Thyroid gland (tissue), 4 donors: ENCODE measurements around the gene NDUFB3. TPM values are rescaled to one million over a fixed set of nuclear protein-coding genes. Genes with fewer than 3 reads are reported as not detected.
"Not testable (repeated sequence)": the region's sequence is repeated elsewhere in the genome, so short reads cannot be mapped to it uniquely, and the experiment has no call there.

ENCODE experiments used
- DNase-seq, 2 donors: peaks; one replicate each; pipeline ENCODE4 v3.0.0-alpha.2; 2019
- H3K27ac ChIP-seq, 3 donors: fragments of 200-600 bp; sonication (generic); 1 replicate in 2 of 3; 2 replicates in 1 of 3; pipeline ENCODE4 v1.5.1; 2016 to 2019; ENCODE audit warnings: mild to moderate bottlenecking in 1 of 3, moderate library complexity in 1 of 3
- H3K27me3 ChIP-seq: fragments of 200-600 bp; sonication (generic); one replicate; pipeline ENCODE4 v1.5.1; 2019
- H3K36me3 ChIP-seq, 2 donors: fragments of 200-600 bp; sonication (generic); one replicate each; pipeline ENCODE4 v1.5.1; 2016 to 2019
- H3K4me1 ChIP-seq, 2 donors: fragments of 200-600 bp; sonication (generic); one replicate each; pipeline ENCODE4 v1.5.1; 2017 to 2019
- H3K4me3 ChIP-seq, 3 donors: fragments of 200-600 bp; sonication (generic); replicated peaks in 1 of 3; 1 replicate in 2 of 3; 2 replicates in 1 of 3; pipeline ENCODE4 v1.5.1; 2016; ENCODE audit warnings: mild to moderate bottlenecking in 1 of 3
- H3K9me3 ChIP-seq: fragments of 200-600 bp; sonication (generic); one replicate; pipeline ENCODE4 v1.5.1; 2017
- POLR2A ChIP-seq, 2 donors: fragments of 450-650 bp; IDR thresholded peaks; one replicate each; pipeline ENCODE4 v1.6.1; 2017; ENCODE audit warnings: antibody characterized with exemption in 2 of 2, mild to moderate bottlenecking in 2 of 2, moderate library complexity in 1 of 2
- WGBS, 2 donors: methylation state at CpG; one replicate each; pipeline ENCODE4 v1.1.5; 2017; 5-methylcytosine and 5-hydroxymethylcytosine counted together
- intact Hi-C: fragments of 100-400 bp; cut with DNase I; formaldehyde crosslinking; loops from one replicate; pipeline ENCODE4 v1.15.1; 2023
- total RNA-seq, 4 donors: library from RNA; depleted of rRNA; stranded (reverse); fragments of >200 nt; gene quantifications; one replicate each; pipeline ENCODE4 v1.2.3, GENCODE V29; 2016
- TF ChIP-seq, protein P1 (sequence below), 6 experiments: fragments of 200-600 bp in 3 of 6; fragments of 450-650 bp in 3 of 6; sonication (generic) in 3 of 6; IDR thresholded peaks; one replicate each; pipeline ENCODE4 v1.5.1; 2016 to 2019; ENCODE audit warnings: antibody characterized with exemption in 6 of 6, mild to moderate bottlenecking in 2 of 6, inconsistent platforms in 1 of 6, moderate library complexity in 1 of 6

Gene NDUFB3
- 10 to 100 TPM; 42.4 to 95.2 (median 86.5) TPM for total RNA-seq

DNA sequence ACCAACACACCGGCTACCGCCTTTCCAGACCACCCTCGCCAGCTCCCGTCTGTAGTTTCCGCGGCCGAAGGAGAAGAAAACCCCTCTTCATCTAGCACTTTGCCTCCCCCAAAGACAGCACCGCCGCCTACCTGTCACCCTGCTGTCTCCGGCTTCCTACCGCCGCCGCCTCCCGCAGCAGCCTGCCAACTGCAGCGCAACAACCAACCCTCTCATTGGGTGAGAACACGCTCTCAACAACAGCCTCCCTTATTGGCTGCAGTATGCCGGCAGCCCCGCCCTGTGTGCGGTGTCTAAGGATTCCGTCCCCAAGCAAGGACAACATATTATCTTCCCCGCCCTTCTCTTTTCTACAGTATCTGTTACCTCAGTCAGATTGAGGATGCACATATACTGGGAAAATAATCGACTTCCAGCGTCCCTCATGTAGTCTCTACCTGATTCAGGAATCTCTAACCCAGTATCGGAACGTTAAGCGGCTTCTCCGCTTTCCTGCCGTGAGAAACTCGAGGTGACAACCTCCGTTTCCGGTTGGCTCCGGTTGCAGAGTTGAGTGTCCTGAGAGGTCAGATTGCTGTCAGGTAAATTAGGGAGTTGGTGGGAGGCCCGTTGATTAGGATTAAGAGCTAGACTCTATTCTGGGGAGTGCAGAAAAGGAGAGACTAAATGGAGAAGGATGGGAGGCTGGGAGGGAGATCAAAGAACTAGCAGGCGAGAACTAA lies at the start of gene NDUFB3, which contains the start of gene HYCC2:
TSS of gene NDUFB3 (plus strand) at position 523 of the 722 bp plus-strand sequence. CDS start 6,882 bp downstream, outside the sequence.
TSS of gene HYCC2 (minus strand) at position 193 of the 722 bp plus-strand sequence. CDS start 47,662 bp downstream, outside the sequence.
- Histone ChIP-seq H3K27me3 (no peaks in the 10 kb centered on the region), H3K36me3 (no peaks in the 10 kb centered on the region), H3K9me3 (no peaks in the 10 kb centered on the region), H3K4me1 (peaks cover 23 to 33% of the 10 kb centered on the region in 2 donors), H3K4me3 (peak within 1 kb of the TSS; percentile 36 to 87 (median 38)), H3K27ac (peak within 1 kb of the TSS; percentile 81 to 90 (median 86))
- intact Hi-C loops, result loop anchor here (10.0 kb wide), 2 partner anchors 93 to 357 kb away; no protein-coding TSS in a partner anchor
- TF ChIP-seq, protein P1, sequence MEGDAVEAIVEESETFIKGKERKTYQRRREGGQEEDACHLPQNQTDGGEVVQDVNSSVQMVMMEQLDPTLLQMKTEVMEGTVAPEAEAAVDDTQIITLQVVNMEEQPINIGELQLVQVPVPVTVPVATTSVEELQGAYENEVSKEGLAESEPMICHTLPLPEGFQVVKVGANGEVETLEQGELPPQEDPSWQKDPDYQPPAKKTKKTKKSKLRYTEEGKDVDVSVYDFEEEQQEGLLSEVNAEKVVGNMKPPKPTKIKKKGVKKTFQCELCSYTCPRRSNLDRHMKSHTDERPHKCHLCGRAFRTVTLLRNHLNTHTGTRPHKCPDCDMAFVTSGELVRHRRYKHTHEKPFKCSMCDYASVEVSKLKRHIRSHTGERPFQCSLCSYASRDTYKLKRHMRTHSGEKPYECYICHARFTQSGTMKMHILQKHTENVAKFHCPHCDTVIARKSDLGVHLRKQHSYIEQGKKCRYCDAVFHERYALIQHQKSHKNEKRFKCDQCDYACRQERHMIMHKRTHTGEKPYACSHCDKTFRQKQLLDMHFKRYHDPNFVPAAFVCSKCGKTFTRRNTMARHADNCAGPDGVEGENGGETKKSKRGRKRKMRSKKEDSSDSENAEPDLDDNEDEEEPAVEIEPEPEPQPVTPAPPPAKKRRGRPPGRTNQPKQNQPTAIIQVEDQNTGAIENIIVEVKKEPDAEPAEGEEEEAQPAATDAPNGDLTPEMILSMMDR (IDR thresholded peaks at IDR 0.05), result peak in 4 of 6 experiments; percentile 27 to 43 (median 33)
- peak in 1 of 2 donors; percentile 85 for TF ChIP-seq POLR2A (IDR thresholded peaks at IDR 0.05)
- peak; percentile 90 for DNase-seq
- 0 to 1% methylated on average over 34 of the region's 34 CpGs for WGBS, 2 donors

DNA sequence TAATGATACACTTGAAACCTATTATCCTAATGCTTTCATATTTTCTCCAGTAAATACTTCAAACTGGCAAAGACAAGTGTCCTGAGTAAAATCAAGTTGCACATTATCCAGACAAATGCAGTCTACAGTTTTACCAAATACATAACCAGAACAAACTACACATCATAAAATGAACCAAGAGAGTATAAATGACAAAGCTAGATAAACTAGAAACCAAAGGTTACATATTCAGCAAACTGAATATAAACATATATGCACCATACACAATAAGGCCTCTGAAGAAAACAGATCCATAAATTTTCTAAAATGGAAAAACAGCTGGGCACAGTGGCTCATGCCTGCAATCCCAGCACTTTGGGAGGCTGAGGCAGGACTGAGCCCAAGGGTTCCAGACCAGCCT lies 47.3 kb upstream of the NDUFB3 start:
- Histone ChIP-seq H3K9me3 (no peaks in the 10 kb centered on the region), H3K27ac (no peak overlapping the region), H3K36me3 (peaks cover 2 to 4% of the 10 kb centered on the region in 2 donors), H3K4me1 (no peaks in the 10 kb centered on the region), H3K27me3 (no peaks in the 10 kb centered on the region), H3K4me3 (no peak overlapping the region)
- TF ChIP-seq POLR2A (IDR thresholded peaks at IDR 0.05), result no peak
- TF ChIP-seq, protein P1 (IDR thresholded peaks at IDR 0.05), result no peak
- DNase-seq, result no peak
- intact Hi-C loops, result no loop called here

DNA sequence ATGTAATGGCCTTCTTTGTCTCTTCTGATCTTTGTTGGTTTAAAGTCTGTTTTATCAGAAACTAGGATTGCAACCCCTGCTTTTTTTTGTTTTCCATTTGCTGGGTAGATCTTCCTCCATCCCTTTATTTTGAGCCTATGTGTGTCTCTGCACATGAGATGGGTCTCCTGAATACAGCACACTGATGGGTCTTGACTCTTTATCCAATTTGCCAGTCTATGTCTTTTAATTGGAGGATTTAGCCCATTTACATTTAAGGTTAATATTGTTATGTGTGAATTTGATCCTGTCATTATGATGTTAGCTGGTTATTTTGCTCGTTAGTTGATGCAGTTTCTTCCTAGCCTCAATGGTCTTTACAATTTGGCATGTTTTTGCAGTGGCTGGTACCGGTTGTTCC lies 37.4 kb upstream of the NDUFB3 start:
- intact Hi-C loops, H3K36me3 ChIP-seq, DNase-seq, H3K27me3 ChIP-seq, H3K4me1 ChIP-seq, H3K4me3 ChIP-seq, H3K9me3 ChIP-seq, H3K27ac ChIP-seq: not testable (repeated sequence)
- WGBS, 2 donors, result 96 to 100% methylated on average over 2 of the region's 2 CpGs

DNA sequence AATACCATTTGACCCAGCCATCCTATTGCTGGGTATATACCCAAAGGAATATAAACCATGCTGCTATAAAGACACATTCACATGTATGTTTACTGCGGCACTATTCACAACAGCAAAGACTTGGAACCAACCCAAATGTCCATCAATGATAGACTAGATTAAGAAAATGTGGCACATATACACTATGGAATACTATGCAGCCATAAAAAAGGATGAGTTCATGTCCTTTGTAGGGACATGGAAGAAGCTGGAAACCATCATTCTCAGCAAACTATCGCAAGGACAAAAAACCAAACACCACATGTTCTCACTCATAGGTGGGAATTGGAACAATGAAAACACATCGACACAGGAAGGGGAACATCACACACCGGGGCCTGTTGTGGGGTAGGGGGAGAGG lies 33.4 kb upstream of the NDUFB3 start:
- H3K4me3 ChIP-seq, H3K27me3 ChIP-seq, H3K36me3 ChIP-seq, H3K4me1 ChIP-seq, intact Hi-C loops, DNase-seq, H3K9me3 ChIP-seq, H3K27ac ChIP-seq: not testable (repeated sequence)
- 98% methylated on average over 4 of the region's 4 CpGs for WGBS, 2 donors

DNA sequence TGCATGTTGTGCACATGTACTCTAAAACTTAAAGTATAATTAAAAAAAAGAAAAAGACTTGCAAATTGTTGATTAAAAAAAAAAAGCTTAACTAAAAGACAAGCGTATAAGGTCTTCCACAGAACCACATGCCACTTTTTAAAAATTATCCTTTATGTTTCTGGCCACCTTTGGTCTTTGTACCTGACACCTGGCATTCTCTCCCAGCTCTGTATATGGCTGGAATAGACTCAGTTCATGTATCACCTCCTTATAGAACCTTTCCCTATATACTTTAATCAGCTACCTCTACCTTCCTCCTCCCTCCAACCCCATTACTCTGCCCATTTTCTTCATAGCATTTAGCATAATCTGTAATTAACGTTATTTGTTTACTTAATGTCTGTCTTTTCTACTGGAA lies 32.9 kb upstream of the NDUFB3 start:
- no peaks in the 10 kb centered on the region for H3K4me1 ChIP-seq
- no peak for TF ChIP-seq POLR2A (IDR thresholded peaks at IDR 0.05)
- intact Hi-C loops, result no loop called here
- H3K4me3 ChIP-seq, result no peak overlapping the region
- H3K9me3 ChIP-seq, result no peaks in the 10 kb centered on the region
- no peak overlapping the region for H3K27ac ChIP-seq
- H3K36me3 ChIP-seq, result no peaks in the 10 kb centered on the region
- WGBS, 2 donors, result 93 to 95% methylated on average over 2 of the region's 2 CpGs
- no peaks in the 10 kb centered on the region for H3K27me3 ChIP-seq
- no peak for DNase-seq

DNA sequence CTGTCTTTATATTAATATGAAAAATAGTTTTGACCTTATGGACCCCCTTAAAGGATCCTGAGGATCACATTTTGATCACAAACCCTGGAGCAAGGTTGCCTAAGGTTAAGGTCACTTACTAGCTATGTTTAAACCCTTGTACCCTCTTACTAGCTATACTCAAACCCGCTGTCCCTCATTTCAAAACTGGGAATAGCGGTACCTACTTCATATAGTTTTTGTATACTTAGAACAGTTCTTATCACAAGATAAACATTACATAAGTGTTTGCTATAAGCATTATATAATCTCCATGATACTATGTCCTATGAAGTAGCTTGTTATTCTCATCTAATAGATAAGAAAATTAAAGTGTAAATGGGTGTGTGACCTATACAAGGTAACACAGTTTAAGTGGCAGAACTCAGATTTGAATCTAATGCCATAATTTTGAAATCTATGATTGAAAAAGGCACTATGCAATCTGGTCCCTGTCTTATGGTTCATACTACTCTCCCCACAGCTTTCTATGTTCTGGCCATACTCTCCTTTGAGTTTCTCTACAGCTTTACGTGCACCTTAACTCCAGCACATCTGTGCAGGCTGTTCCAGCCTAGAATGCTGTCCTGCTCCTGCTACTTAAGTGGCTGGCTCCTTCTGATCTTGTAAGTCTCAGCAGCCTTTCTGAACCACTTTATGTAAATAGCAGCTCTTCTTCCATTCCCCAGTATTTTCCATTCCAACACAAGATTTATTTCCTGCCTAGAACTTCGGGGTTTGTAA lies 30.8 kb upstream of the NDUFB3 start:
- Histone ChIP-seq H3K36me3 (no peaks in the 10 kb centered on the region), H3K27me3 (no peaks in the 10 kb centered on the region), H3K4me3 (no peak overlapping the region), H3K27ac (no peak overlapping the region), H3K4me1 (no peaks in the 10 kb centered on the region), H3K9me3 (peaks cover 4% of the 10 kb centered on the region)
- intact Hi-C loops, result no loop called here
- no peak for DNase-seq
- TF ChIP-seq, protein P1 (IDR thresholded peaks at IDR 0.05), result no peak
- TF ChIP-seq POLR2A (IDR thresholded peaks at IDR 0.05), result no peak
- 87 to 90% methylated on average over 4 of the region's 4 CpGs for WGBS, 2 donors

DNA sequence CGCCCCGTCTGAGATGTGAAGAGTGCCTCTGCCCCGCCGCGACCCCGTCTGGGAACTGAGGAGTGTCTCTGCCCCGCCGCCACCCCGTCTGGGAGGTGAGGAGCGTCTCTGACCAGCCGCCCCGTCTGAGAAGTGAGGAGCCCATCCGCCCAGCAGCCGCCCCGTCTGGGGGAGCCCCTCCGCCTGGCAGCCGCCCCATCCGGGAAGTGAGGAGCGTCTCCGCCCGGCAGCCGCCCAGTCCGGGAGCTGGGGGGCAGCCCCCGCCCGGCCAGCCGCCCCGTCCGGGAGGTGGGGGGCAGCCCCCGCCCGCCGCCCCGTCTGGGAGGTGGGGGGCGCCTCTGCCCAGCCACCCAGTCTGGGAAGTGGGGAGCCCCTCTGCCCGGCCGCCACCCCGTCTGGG lies 29.4 kb upstream of the NDUFB3 start:
- H3K4me3 ChIP-seq, H3K9me3 ChIP-seq, H3K36me3 ChIP-seq, H3K4me1 ChIP-seq, intact Hi-C loops, H3K27me3 ChIP-seq, H3K27ac ChIP-seq, DNase-seq: not testable (repeated sequence)
- WGBS, 2 donors, result 93 to 100% methylated on average over 3 to 17 of the region's 36 CpGs

DNA sequence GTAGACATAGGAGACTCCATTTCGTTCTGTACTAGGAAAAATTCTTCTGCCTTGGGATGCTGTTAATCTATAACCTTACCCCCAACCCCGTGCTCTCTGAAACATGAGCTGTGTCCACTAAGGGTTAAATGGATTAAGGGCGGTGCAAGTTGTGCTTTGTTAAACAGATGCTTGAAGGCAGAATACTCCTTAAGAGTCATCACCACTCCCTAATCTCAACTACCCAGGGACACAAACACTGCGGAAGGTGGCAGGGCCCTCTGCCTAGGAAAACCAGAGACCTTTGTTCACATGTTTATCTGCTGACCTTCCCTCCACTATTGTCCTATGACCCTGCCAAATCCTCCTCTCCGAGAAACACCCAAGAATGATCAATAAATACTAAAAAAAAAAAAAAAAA lies 28.8 kb upstream of the NDUFB3 start:
- DNase-seq, H3K9me3 ChIP-seq, intact Hi-C loops, H3K27me3 ChIP-seq, H3K27ac ChIP-seq, H3K4me1 ChIP-seq, H3K36me3 ChIP-seq, H3K4me3 ChIP-seq: not testable (repeated sequence)
- WGBS, 2 donors, result 89 to 94% methylated on average over 5 of the region's 5 CpGs
